ENCODE measurements around the gene NSA2. TPM values are rescaled to one million over a fixed set of nuclear protein-coding genes. Genes with fewer than 3 reads are reported as not detected.

NSA2 gene
- total RNA-seq, 1 experiment from 2014 or later = 190 TPM

GRCh38 chr5:74767579-74767913 lies 497 bp downstream of the NSA2 start:
- Mint-ChIP-seq H3K27me3 (ENCODE audit: insufficient read depth, unreplicated experiment) (no peaks in the 10 kb centered on the region), H3K27ac (ENCODE audit: unreplicated experiment) (peak overlapping the region; percentile 97), H3K9me3 (ENCODE audit: unreplicated experiment) (no peaks in the 10 kb centered on the region), H3K4me1 (ENCODE audit: low read depth, unreplicated experiment) (peaks cover 9% of the 10 kb centered on the region), H3K36me3 (ENCODE audit: insufficient read depth, unreplicated experiment) (peaks cover 61% of the 10 kb centered on the region), H3K4me3 (ENCODE audit: unreplicated experiment) (peak overlapping the region; percentile 86)
- POLR2A ChIA-PET = no interaction called here
- TSS peak; percentile 75 for BruUV-seq (replicated peaks)
- Histone ChIP-seq H3K4me3 (ENCODE audit: low read depth, low read length) (peak overlapping the region; percentile 75), H3K9me3 (no peaks in the 10 kb centered on the region), H3K27me3 (replicated peaks; ENCODE audit: control insufficient read depth, insufficient read depth, low read length) (no peaks in the 10 kb centered on the region), H3K4me1 (peaks cover 25% of the 10 kb centered on the region), H3K36me3 (ENCODE audit: control insufficient read depth, insufficient read depth, low read length) (no peaks in the 10 kb centered on the region; the same call in 1 of the 2 replicates)
- TF ChIP-seq CTCF (IDR thresholded peaks at IDR 0.05; ENCODE audit: insufficient read depth in 1 of 2, low read depth in 1 of 2, low read length in 1 of 2, severe bottlenecking in 1 of 2, unreplicated experiment in 1 of 2) = no peak
- intact Hi-C loops (cut with micrococcal nuclease; ENCODE audit: unreplicated experiment) = loop anchor here (1.0 kb wide), 2 partner anchors 97 to 136 kb away; no protein-coding TSS in a partner anchor
- peak; percentile 53 to 54 for DNase-seq
- CTCF ChIA-PET = no interaction called here

GRCh38 chr5:74772359-74772758 lies 5.3 kb downstream of the NSA2 start:
- Mint-ChIP-seq H3K4me1 (ENCODE audit: low read depth, unreplicated experiment) (no peaks in the 10 kb centered on the region), H3K27me3 (ENCODE audit: insufficient read depth, unreplicated experiment) (no peaks in the 10 kb centered on the region), H3K27ac (ENCODE audit: unreplicated experiment) (no peak overlapping the region), H3K36me3 (ENCODE audit: insufficient read depth, unreplicated experiment) (peaks cover 88% of the 10 kb centered on the region), H3K9me3 (ENCODE audit: unreplicated experiment) (no peaks in the 10 kb centered on the region), H3K4me3 (ENCODE audit: unreplicated experiment) (no peak overlapping the region)
- no peaks in the 10 kb centered on the region for H3K27me3 ChIP-seq (replicated peaks; ENCODE audit: control insufficient read depth, insufficient read depth, low read length)
- no peak for TF ChIP-seq CTCF (IDR thresholded peaks at IDR 0.05; ENCODE audit: insufficient read depth in 1 of 2, low read depth in 1 of 2, low read length in 1 of 2, severe bottlenecking in 1 of 2, unreplicated experiment in 1 of 2)
- ChIA-PET POLR2A (no interaction called here), CTCF (no interaction called here)
- H3K9me3 ChIP-seq = no peaks in the 10 kb centered on the region
- DNase-seq = no peak
- H3K4me3 ChIP-seq (ENCODE audit: low read depth, low read length) = no peak overlapping the region
- intact Hi-C loops (cut with micrococcal nuclease; ENCODE audit: unreplicated experiment) = no loop called here
- no TSS peak for BruUV-seq (replicated peaks)
- no peaks in the 10 kb centered on the region for H3K36me3 ChIP-seq (ENCODE audit: control insufficient read depth, insufficient read depth, low read length)
- H3K4me1 ChIP-seq = no peaks in the 10 kb centered on the region

GRCh38 chr5:74778609-74779008 lies 11.6 kb downstream of the NSA2 start:
- ChIA-PET POLR2A (no interaction called here), CTCF (no interaction called here)
- TF ChIP-seq CTCF (IDR thresholded peaks at IDR 0.05; ENCODE audit: insufficient read depth in 1 of 2, low read depth in 1 of 2, low read length in 1 of 2, severe bottlenecking in 1 of 2, unreplicated experiment in 1 of 2) = no peak
- Mint-ChIP-seq H3K27me3 (ENCODE audit: insufficient read depth, unreplicated experiment) (no peaks in the 10 kb centered on the region), H3K36me3 (ENCODE audit: insufficient read depth, unreplicated experiment) (peaks cover 41% of the 10 kb centered on the region), H3K27ac (ENCODE audit: unreplicated experiment) (no peak overlapping the region), H3K9me3 (ENCODE audit: unreplicated experiment) (no peaks in the 10 kb centered on the region), H3K4me1 (ENCODE audit: low read depth, unreplicated experiment) (no peaks in the 10 kb centered on the region), H3K4me3 (ENCODE audit: unreplicated experiment) (no peak overlapping the region)
- intact Hi-C loops (cut with micrococcal nuclease; ENCODE audit: unreplicated experiment) = no loop called here
- no TSS peak for BruUV-seq (replicated peaks)
- no peak for DNase-seq
- Histone ChIP-seq H3K4me3 (ENCODE audit: low read depth, low read length) (no peak overlapping the region), H3K4me1 (no peaks in the 10 kb centered on the region), H3K27me3 (replicated peaks; ENCODE audit: control insufficient read depth, insufficient read depth, low read length) (no peaks in the 10 kb centered on the region), H3K36me3 (ENCODE audit: control insufficient read depth, insufficient read depth, low read length) (no peaks in the 10 kb centered on the region), H3K9me3 (no peaks in the 10 kb centered on the region)

Measured in Caco-2 (cell line).